Loucy (cell line): Measurements from ENCODE around the gene ARSG.
A peak's percentile ranks its signal among the peaks of the same experiment; 100 is the strongest.

ENCODE experiments used
- H2AFZ ChIP-seq: fragments of 200-600 bp; sonication (generic); 2 replicates; pipeline ENCODE4 v1.6.0; 2016; ENCODE audit warnings: antibody characterized with exemption, mild to moderate bottlenecking, low read length, moderate library complexity
- H3F3A ChIP-seq: fragments of 200-600 bp; 2 replicates; pipeline ENCODE4 v1.6.0; 2016; ENCODE audit warnings: antibody characterized with exemption, low read depth, mild to moderate bottlenecking
- H3K27me3 ChIP-seq: fragments of 200-600 bp; sonication (generic); 2 replicates; pipeline ENCODE4 v1.6.1; 2014; ENCODE audit warnings: low read length, mild to moderate bottlenecking; ENCODE audit not compliant: insufficient read depth, poor library complexity, severe bottlenecking
- H3K36me3 ChIP-seq: fragments of 200-600 bp; sonication (generic); 2 replicates; pipeline ENCODE4 v1.6.1; 2016; ENCODE audit warnings: low read length; ENCODE audit not compliant: insufficient read depth
- H3K4me1 ChIP-seq: fragments of 200-600 bp; sonication (generic); 2 replicates; pipeline ENCODE4 v1.5.1; 2014; ENCODE audit warnings: low read length, mild to moderate bottlenecking; ENCODE audit not compliant: insufficient read depth, poor library complexity, severe bottlenecking
- H3K4me2 ChIP-seq: fragments of 200-600 bp; sonication (generic); 2 replicates; pipeline ENCODE4 v1.6.0; 2014; ENCODE audit warnings: antibody characterized with exemption, low read length, low read depth, mild to moderate bottlenecking; ENCODE audit not compliant: poor library complexity, severe bottlenecking
- H3K4me3 ChIP-seq: fragments of 200-600 bp; sonication (generic); 2 replicates; pipeline ENCODE4 v1.5.1; 2014; ENCODE audit warnings: low read length, mild to moderate bottlenecking, mixed read lengths; ENCODE audit not compliant: poor library complexity, severe bottlenecking
- H3K79me2 ChIP-seq: fragments of 200-600 bp; sonication (generic); 2 replicates; pipeline ENCODE4 v1.6.1; 2014; ENCODE audit warnings: low read length; ENCODE audit not compliant: insufficient read depth
- H3K9ac ChIP-seq: fragments of 200-600 bp; sonication (generic); 2 replicates; pipeline ENCODE4 v1.6.0; 2014; ENCODE audit warnings: mild to moderate bottlenecking, low read depth, low read length, moderate library complexity; ENCODE audit not compliant: poor library complexity, severe bottlenecking
- H3K9me2 ChIP-seq: fragments of 200-600 bp; sonication (generic); replicated peaks from 2 replicates; pipeline ENCODE4 v1.6.1; 2016; ENCODE audit warnings: low read depth, low read length, mixed read lengths
- H3K9me3 ChIP-seq: fragments of 200-600 bp; sonication (generic); 2 replicates; pipeline ENCODE4 v1.6.1; 2014; ENCODE audit warnings: mild to moderate bottlenecking, antibody characterized with exemption, low read length, low read depth; ENCODE audit not compliant: insufficient read depth
- H4K20me1 ChIP-seq: fragments of 200-600 bp; sonication (generic); 2 replicates; pipeline ENCODE4 v1.6.0; 2014; ENCODE audit warnings: antibody characterized with exemption, low read length, mild to moderate bottlenecking; ENCODE audit not compliant: insufficient read depth, poor library complexity, severe bottlenecking
- EZH2phosphoT487 ChIP-seq: fragments of 200-600 bp; IDR thresholded peaks from 2 replicates; pipeline ENCODE4 v1.6.1; 2018; ENCODE audit warnings: antibody characterized with exemption, mild to moderate bottlenecking, moderate library complexity, borderline replicate concordance
- TF ChIP-seq, protein P1 (sequence below): fragments of 200-600 bp; sonication (generic); conservative IDR thresholded peaks from 2 replicates; pipeline ENCODE4 v1.5.1; 2014; ENCODE audit warnings: mild to moderate bottlenecking, antibody characterized with exemption, low read length

The ARSG gene

DNA sequence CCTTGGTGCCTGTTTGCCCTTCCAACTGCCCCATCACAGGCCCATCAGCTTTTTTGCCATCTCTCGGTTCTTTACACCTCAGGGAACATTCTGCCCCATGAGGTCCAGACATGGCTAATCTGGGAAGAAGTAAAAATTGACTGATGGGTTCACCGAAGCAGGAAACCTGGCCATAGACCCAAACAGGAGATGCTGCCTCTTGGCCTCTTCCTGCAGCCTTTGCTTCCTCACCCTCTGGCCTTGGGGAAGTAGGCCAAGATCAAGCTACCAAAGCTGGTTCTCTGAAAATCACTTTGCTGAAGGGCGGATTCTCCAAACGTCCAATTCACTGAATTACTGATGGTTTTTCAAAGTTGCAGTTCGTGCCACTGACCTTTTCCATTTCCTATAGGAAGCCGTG lies 56.1 kb downstream of the ARSG start:
- TF ChIP-seq, protein P1, sequence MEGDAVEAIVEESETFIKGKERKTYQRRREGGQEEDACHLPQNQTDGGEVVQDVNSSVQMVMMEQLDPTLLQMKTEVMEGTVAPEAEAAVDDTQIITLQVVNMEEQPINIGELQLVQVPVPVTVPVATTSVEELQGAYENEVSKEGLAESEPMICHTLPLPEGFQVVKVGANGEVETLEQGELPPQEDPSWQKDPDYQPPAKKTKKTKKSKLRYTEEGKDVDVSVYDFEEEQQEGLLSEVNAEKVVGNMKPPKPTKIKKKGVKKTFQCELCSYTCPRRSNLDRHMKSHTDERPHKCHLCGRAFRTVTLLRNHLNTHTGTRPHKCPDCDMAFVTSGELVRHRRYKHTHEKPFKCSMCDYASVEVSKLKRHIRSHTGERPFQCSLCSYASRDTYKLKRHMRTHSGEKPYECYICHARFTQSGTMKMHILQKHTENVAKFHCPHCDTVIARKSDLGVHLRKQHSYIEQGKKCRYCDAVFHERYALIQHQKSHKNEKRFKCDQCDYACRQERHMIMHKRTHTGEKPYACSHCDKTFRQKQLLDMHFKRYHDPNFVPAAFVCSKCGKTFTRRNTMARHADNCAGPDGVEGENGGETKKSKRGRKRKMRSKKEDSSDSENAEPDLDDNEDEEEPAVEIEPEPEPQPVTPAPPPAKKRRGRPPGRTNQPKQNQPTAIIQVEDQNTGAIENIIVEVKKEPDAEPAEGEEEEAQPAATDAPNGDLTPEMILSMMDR: no peak
- TF ChIP-seq EZH2phosphoT487: no peak
- Histone ChIP-seq H3K4me2 (peak overlapping the region; percentile 81), H4K20me1 (no peaks in the 10 kb centered on the region), H3K4me3 (peak overlapping the region; percentile 64), H3F3A (peaks cover 15% of the 10 kb centered on the region), H3K9me3 (no peaks in the 10 kb centered on the region), H3K9me2 (no peaks in the 10 kb centered on the region), H3K27me3 (no peaks in the 10 kb centered on the region), H3K9ac (peak overlapping the region; percentile 78), H2AFZ (no peak overlapping the region), H3K36me3 (no peaks in the 10 kb centered on the region), H3K79me2 (no peaks in the 10 kb centered on the region), H3K4me1 (peaks cover 70% of the 10 kb centered on the region)

DNA sequence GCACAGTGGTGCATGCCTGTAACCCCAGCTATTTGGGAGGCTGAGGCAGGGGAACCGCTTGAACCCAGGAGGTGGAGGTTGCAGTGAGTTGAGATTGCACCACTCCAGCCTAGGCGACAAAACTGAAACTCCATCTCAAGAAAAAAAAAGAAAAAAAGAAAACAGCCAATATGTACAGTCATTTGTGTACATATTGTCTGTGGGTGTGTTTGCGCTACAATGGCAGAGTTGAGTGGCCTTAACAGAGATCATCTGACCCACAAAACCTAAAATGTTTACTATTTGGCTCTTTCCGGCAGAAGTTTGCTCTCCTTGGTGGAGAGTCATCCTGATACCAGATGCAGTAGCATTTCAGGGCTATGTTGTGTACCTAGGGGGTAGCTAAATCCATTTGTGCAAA lies 57.9 kb downstream of the ARSG start:
- Histone ChIP-seq H3K9me3 (no peaks in the 10 kb centered on the region), H3K79me2 (no peaks in the 10 kb centered on the region), H3K9me2 (no peaks in the 10 kb centered on the region), H3K9ac (no peak overlapping the region), H3F3A (peaks cover 15% of the 10 kb centered on the region), H3K4me1 (peaks cover 70% of the 10 kb centered on the region), H3K4me3 (no peak overlapping the region), H3K27me3 (no peaks in the 10 kb centered on the region), H3K36me3 (no peaks in the 10 kb centered on the region), H3K4me2 (no peak overlapping the region), H2AFZ (no peak overlapping the region), H4K20me1 (no peaks in the 10 kb centered on the region)
- no peak for TF ChIP-seq EZH2phosphoT487
- TF ChIP-seq, protein P1: no peak

DNA sequence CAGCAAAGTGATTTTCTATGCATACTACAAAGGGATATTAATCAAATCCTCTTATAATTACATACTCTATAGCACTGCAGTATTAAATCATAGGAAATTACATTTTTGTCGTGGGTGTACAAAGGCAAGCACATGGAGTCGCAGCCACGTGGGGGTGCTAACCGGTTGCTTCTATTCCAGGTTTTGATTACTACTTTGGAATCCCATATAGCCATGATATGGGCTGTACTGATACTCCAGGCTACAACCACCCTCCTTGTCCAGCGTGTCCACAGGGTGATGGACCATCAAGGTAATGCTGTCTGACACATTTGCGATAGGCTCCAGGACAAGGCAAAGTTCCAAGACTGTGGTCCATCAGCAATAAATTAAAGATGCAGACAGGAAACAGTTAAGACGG lies 60.1 kb downstream of the ARSG start:
- no peak overlapping the region for H3K4me2 ChIP-seq
- no peaks in the 10 kb centered on the region for H3K9me3 ChIP-seq
- no peak overlapping the region for H3K4me3 ChIP-seq
- H3K27me3 ChIP-seq: no peaks in the 10 kb centered on the region
- no peaks in the 10 kb centered on the region for H3K36me3 ChIP-seq
- H3K9me2 ChIP-seq: no peaks in the 10 kb centered on the region
- H4K20me1 ChIP-seq: no peaks in the 10 kb centered on the region
- TF ChIP-seq, protein P1: no peak
- no peak for TF ChIP-seq EZH2phosphoT487
- peaks cover 14% of the 10 kb centered on the region for H3F3A ChIP-seq
- no peaks in the 10 kb centered on the region for H3K79me2 ChIP-seq
- no peak overlapping the region for H2AFZ ChIP-seq
- H3K4me1 ChIP-seq: peaks cover 57% of the 10 kb centered on the region
- no peak overlapping the region for H3K9ac ChIP-seq
